Head of caudate nucleus (tissue), 42 donors: ENCODE results near the gene FGFR1OP2.
A peak's percentile ranks its signal among the peaks of the same experiment; 100 is the strongest.
"Not testable (repeated sequence)": the region's sequence is repeated elsewhere in the genome, so short reads cannot be mapped to it uniquely, and the experiment has no call there.

Experiments used
- DNase-seq, 42 donors: peaks; one replicate each; pipeline versions ENCODE4 v3.0.0 to v3.0.0-alpha.2; 2020 to 2021; ENCODE audit warnings: mixed read lengths in 7 of 42
- intact Hi-C: fragments of 100-400 bp; cut with DNase I; formaldehyde crosslinking; loops from one replicate; pipeline ENCODE4 v1.15.0; 2022

The FGFR1OP2 gene

GRCh38 chr12:26937863-26938700 lies at the start of gene FGFR1OP2, which contains the start of gene INTS13:
Gene FGFR1OP2, plus strand, starts transcription at chr12:26938470. Its CDS starts 15,689 bp downstream, at chr12:26954159.
Gene INTS13, minus strand, starts transcription at chr12:26937981. Its CDS starts 1,178 bp downstream, at chr12:26936803.
- peak; percentile 94 to 99 (median 97) for DNase-seq
- intact Hi-C loops: loop anchor here (2.0 to 10.0 kb wide), 2 partner anchors 77 to 83 kb away; partner anchors contain the start of gene TM7SF3

- intact Hi-C loops: no loop called here
- no peak for DNase-seq
These were observed 47.5 kb upstream of the FGFR1OP2 start for GRCh38 chr12:26890784-26891183.

GRCh38 chr12:26891704-26892103 lies 46.6 kb upstream of the FGFR1OP2 start:
- DNase-seq: peak in 22 of 42 donors; percentile 10 to 75 (median 37)
- intact Hi-C loops: no loop called here

- intact Hi-C loops: no loop called here
- no peak for DNase-seq
These were observed 42.6 kb upstream of the FGFR1OP2 start for GRCh38 chr12:26895672-26896071.

- intact Hi-C loops: no loop called here
- DNase-seq: no peak
These were observed 41.4 kb upstream of the FGFR1OP2 start for GRCh38 chr12:26896913-26897312.

- intact Hi-C loops, DNase-seq: not testable (repeated sequence)
These were observed 34.9 kb upstream of the FGFR1OP2 start for GRCh38 chr12:26903396-26903795.

- intact Hi-C loops: no loop called here
- DNase-seq: no peak
These were observed 32.2 kb upstream of the FGFR1OP2 start for GRCh38 chr12:26906024-26906423.

GRCh38 chr12:26906704-26907103 lies 31.6 kb upstream of the FGFR1OP2 start:
- no peak for DNase-seq
- intact Hi-C loops: no loop called here

- intact Hi-C loops: no loop called here
- DNase-seq: no peak
These were observed 19.7 kb upstream of the FGFR1OP2 start for GRCh38 chr12:26918321-26919215.

GRCh38 chr12:26919216-26919555 lies 19.1 kb upstream of the FGFR1OP2 start:
- intact Hi-C loops: no loop called here
- DNase-seq: peak in 32 of 42 donors; percentile 6 to 78 (median 48)

- intact Hi-C loops: no loop called here
- DNase-seq: no peak
These were observed 16.4 kb upstream of the FGFR1OP2 start for GRCh38 chr12:26921886-26922285.

- no peak for DNase-seq
- intact Hi-C loops: no loop called here
These were observed 9.6 kb upstream of the FGFR1OP2 start for GRCh38 chr12:26928661-26929060.

- no peak for DNase-seq
- intact Hi-C loops: no loop called here
These were observed 8.7 kb upstream of the FGFR1OP2 start for GRCh38 chr12:26929590-26929989.

- no peak for DNase-seq
- intact Hi-C loops: loop anchor here (10.0 kb wide), 1 partner anchor 81 kb away; no protein-coding TSS in a partner anchor
These were observed 2.5 kb upstream of the FGFR1OP2 start for GRCh38 chr12:26935636-26936378.

GRCh38 chr12:26936559-26937442 lies 1.5 kb upstream of the FGFR1OP2 start:
- no peak for DNase-seq
- intact Hi-C loops: loop anchor here (10.0 kb wide), 1 partner anchor 82 kb away; no protein-coding TSS in a partner anchor

- intact Hi-C loops: loop anchor here (10.0 kb wide), 1 partner anchor 83 kb away; no protein-coding TSS in a partner anchor
- DNase-seq: no peak
These were observed 817 bp upstream of the FGFR1OP2 start for GRCh38 chr12:26937443-26937862.

GRCh38 chr12:26938701-26939062 lies 412 bp downstream of the FGFR1OP2 start:
- peak in 2 of 42 donors; percentile 6 to 44 for DNase-seq
- intact Hi-C loops: loop anchor here (2.0 to 10.0 kb wide), 2 partner anchors 76 to 84 kb away; partner anchors contain the start of gene TM7SF3
